ENCODE measurements around the gene UNKL. TPM values are rescaled to one million over a fixed set of nuclear protein-coding genes. Genes with fewer than 3 reads are reported as not detected.

Gene UNKL
- total and polyA plus RNA-seq, 2 donors (not counting 1 experiment from before 2014, with no cell fraction given), result 53.9 to 178 TPM

DNA sequence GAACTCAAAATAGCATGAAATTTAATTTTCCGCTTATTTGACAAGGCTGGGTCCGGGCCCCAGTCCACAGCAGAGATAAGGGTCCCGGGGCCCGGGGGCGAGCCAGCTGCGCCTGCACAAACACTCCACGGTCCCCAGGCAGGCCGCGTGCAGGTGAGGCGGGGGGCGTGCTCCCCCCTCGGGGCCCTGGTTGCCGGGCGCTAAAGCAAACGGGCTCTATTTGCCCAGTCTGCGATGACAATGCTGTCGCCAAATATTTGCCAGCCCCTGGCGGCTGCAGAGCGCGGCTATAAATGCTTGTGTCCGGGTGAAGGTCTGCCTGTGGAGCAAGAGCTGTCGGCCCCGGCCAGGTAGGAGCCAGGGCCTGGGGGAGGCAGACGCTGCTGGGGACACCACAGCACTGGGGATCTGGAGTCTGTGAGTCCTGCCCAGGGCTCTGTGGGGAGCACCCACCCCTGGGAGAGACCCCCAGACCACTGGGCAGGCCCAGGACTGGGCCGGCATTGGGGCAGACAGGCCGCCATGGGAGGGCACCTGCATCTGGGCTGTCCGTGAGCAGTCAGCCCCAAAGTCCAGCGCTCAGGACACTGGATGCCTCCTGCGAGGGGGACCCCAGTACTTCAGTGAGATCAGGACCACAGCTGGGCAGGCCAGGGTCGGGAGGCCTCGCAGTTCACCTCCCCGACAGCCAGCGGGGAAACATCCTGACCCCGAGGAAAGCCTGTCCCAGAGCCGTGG, 16.4 kb upstream of the UNKL start, which contains the start of gene PERCC1:
Gene PERCC1 (plus strand): TSS at position 320 of the 738 bp plus-strand sequence. CDS start 1,516 bp downstream, outside the sequence.
- ChIA-PET POLR2A (no interaction called here), CTCF (no interaction called here)
- DNase-seq (no peak), ATAC-seq (ENCODE audit: low read depth) (no peak)
- peaks cover 19 to 42% of the 10 kb centered on the region in 2 donors for H3K4me1 ChIP-seq (ENCODE audit: control insufficient read depth in 2 of 2, insufficient read depth in 2 of 2, low read length in 2 of 2)
- H3K4me2 ChIP-seq (replicated peaks; ENCODE audit: low read depth, low read length, poor library complexity, severe bottlenecking), result peak within 1 kb of the TSS; percentile 70
- no peak for TF ChIP-seq CTCF (IDR thresholded peaks at IDR 0.05)
- TF ChIP-seq EZH2 (IDR thresholded peaks at IDR 0.05; ENCODE audit: borderline replicate concordance, insufficient read depth, low read depth, low read length, poor library complexity, severe bottlenecking), result no peak
- no peaks in the 10 kb centered on the region for H4K20me1 ChIP-seq (ENCODE audit: control insufficient read depth, insufficient read depth, low read length, poor library complexity, severe bottlenecking)
- Mint-ChIP-seq H3K9me3 (ENCODE audit: insufficient read depth) (no peaks in the 10 kb centered on the region), H3K27ac (peak within 1 kb of the TSS; percentile 65), H3K4me3 (peak within 1 kb of the TSS; percentile 49), H3K4me1 (peaks cover 5% of the 10 kb centered on the region), H3K27me3 (no peaks in the 10 kb centered on the region)
- no peak within 1 kb of the TSS for H3K4me3 ChIP-seq (ENCODE audit: control extremely low read depth in 1 of 5, extremely low read depth in 1 of 5, insufficient read depth in 1 of 5, low read depth in 2 of 5, low read length in 4 of 5)
- H3K79me2 ChIP-seq (ENCODE audit: control insufficient read depth, insufficient read depth, low read length), result no peaks in the 10 kb centered on the region
- WGBS (ENCODE audit: insufficient coverage), result 64% methylated on average over 35 of the region's 35 CpGs
- intact Hi-C loops (cut with micrococcal nuclease), result no loop called here
- no peaks in the 10 kb centered on the region for H3K9me3 ChIP-seq (ENCODE audit: control extremely low read depth in 1 of 3, control insufficient read depth in 2 of 3, insufficient read depth in 1 of 3, low read length in 2 of 3)
- H3K27ac ChIP-seq (ENCODE audit: low read length in 2 of 2), result no peak within 1 kb of the TSS
- no peak within 1 kb of the TSS for H2AFZ ChIP-seq (ENCODE audit: insufficient read depth, low read depth, low read length, poor library complexity, severe bottlenecking)
- H3K27me3 ChIP-seq (replicated peaks in 1 of 4; ENCODE audit: control extremely low read depth in 1 of 4, control insufficient read depth in 3 of 4, insufficient read depth in 4 of 4, low read length in 3 of 4), result no peaks in the 10 kb centered on the region
- no peak within 1 kb of the TSS for H3K9ac ChIP-seq (ENCODE audit: low read length)
- no peaks in the 10 kb centered on the region for H3K36me3 ChIP-seq (replicated peaks in 1 of 2; ENCODE audit: control extremely low read depth in 1 of 2, control insufficient read depth in 1 of 2, extremely low read depth in 1 of 2, insufficient read depth in 2 of 2, low read length in 1 of 2)

- intact Hi-C loops (cut with micrococcal nuclease), result no loop called here
Observed at GRCh38 chr16:1430214-1430758, 15.8 kb upstream of the UNKL start.

More at GRCh38 chr16:1430214-1430758, 15.8 kb upstream of the UNKL start:
- no peaks in the 10 kb centered on the region for H4K20me1 ChIP-seq (ENCODE audit: control insufficient read depth, insufficient read depth, low read length, poor library complexity, severe bottlenecking)
- H3K4me3 Mint-ChIP-seq, result no peak overlapping the region
- H3K27ac Mint-ChIP-seq, result peak overlapping the region; percentile 37
- no peaks in the 10 kb centered on the region for H3K9me3 ChIP-seq (ENCODE audit: control extremely low read depth in 1 of 3, control insufficient read depth in 2 of 3, insufficient read depth in 1 of 3, low read length in 2 of 3)
- H3K9ac ChIP-seq (ENCODE audit: low read length), result no peak overlapping the region
- H3K27ac ChIP-seq (ENCODE audit: low read length in 2 of 2), result no peak overlapping the region
- H3K36me3 ChIP-seq (replicated peaks in 1 of 2; ENCODE audit: control extremely low read depth in 1 of 2, control insufficient read depth in 1 of 2, extremely low read depth in 1 of 2, insufficient read depth in 2 of 2, low read length in 1 of 2), result no peaks in the 10 kb centered on the region
- no peaks in the 10 kb centered on the region for H3K27me3 Mint-ChIP-seq
- no peak for TF ChIP-seq CTCF (IDR thresholded peaks at IDR 0.05)
- TF ChIP-seq EZH2 (IDR thresholded peaks at IDR 0.05; ENCODE audit: borderline replicate concordance, insufficient read depth, low read depth, low read length, poor library complexity, severe bottlenecking), result no peak
- H3K4me1 ChIP-seq (ENCODE audit: control insufficient read depth in 2 of 2, insufficient read depth in 2 of 2, low read length in 2 of 2), result peaks cover 19 to 42% of the 10 kb centered on the region in 2 donors
- ATAC-seq (ENCODE audit: low read depth) (no peak), DNase-seq (no peak)
- ChIA-PET CTCF (no interaction called here), POLR2A (no interaction called here)
- no peaks in the 10 kb centered on the region for H3K79me2 ChIP-seq (ENCODE audit: control insufficient read depth, insufficient read depth, low read length)
- 53% methylated on average over 10 of the region's 14 CpGs for WGBS (ENCODE audit: insufficient coverage)
- no peaks in the 10 kb centered on the region for H3K27me3 ChIP-seq (replicated peaks in 1 of 4; ENCODE audit: control extremely low read depth in 1 of 4, control insufficient read depth in 3 of 4, insufficient read depth in 4 of 4, low read length in 3 of 4)
- no peaks in the 10 kb centered on the region for H3K9me3 Mint-ChIP-seq (ENCODE audit: insufficient read depth)
- H3K4me1 Mint-ChIP-seq, result peaks cover 5% of the 10 kb centered on the region
- no peak overlapping the region for H3K4me3 ChIP-seq (ENCODE audit: control extremely low read depth in 1 of 5, extremely low read depth in 1 of 5, insufficient read depth in 1 of 5, low read depth in 2 of 5, low read length in 4 of 5)
- H2AFZ ChIP-seq (ENCODE audit: insufficient read depth, low read depth, low read length, poor library complexity, severe bottlenecking), result no peak overlapping the region
- no peak overlapping the region for H3K4me2 ChIP-seq (replicated peaks; ENCODE audit: low read depth, low read length, poor library complexity, severe bottlenecking)

Measured in B cell (primary cell).